Ecto neural progenitor cell (in vitro differentiated cells): ENCODE measurements around the gene GALNT18.

Source experiments
- DNase-seq: peaks from one replicate; pipeline ENCODE4 v3.0.0-alpha.2; 2018; ENCODE audit warnings: low spot score

GALNT18 gene

GRCh38 chr11:11567936-11568650, 53.7 kb downstream of the GALNT18 start:
- DNase-seq, result no peak

- no peak for DNase-seq
Observed at GRCh38 chr11:11565636-11566035, 56.2 kb downstream of the GALNT18 start.

DNA sequence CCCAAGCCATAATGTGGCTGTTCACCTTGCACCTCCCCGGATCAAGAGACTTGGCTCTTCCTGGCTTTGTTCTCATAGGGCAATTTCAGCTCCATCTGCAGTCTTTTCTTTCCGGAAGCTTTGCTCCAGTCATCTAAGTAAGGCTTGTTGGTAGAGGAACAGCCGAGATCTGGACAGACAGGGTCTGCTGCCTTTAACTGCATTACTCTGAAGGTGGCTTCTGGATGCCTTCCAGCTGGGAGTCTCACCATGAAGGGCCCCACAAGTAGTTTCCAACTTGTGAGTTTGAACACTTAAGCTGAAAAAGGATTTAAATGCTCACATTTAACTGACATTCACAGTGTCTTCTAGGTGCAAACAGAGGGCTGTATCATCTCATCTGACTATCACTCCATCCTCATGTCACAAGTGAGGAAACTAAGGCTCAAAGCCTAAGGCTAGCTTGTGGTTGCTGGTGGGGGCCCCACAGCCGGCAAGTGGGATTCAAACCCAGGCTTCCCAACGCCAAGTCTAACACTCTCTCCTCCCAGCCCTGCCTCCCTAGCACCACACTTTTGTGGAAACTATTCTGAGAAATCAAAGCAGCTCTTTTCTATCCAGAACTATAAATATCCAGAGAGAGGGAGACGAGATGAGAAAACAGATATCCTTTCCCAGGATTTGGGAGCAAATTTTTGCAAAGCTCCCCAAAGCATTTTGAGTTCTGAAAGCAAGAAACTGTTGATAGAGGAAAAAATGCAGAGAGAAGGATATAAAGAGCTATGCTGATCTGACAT, 58.4 kb downstream of the GALNT18 start:
- DNase-seq, result no peak

DNA sequence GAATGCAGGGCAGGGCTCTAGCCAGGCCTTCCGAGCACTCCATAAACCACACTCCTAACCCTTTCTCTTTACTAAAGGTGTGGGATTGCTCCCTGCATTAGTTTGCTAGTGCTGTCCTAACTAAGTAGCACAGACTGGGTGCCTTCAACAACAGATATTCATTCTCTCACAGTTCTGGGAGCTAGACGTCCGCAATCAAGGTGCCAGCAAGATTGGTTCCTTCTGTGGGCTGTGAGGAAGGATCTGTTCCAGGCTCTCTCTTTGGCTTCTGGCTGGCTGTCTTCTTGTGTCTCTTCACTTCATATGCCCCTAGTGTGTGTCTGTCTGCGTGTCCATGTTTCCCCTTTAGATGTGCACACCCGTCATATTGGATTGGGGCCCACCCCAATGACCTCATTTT, 59.8 kb downstream of the GALNT18 start:
- no peak for DNase-seq

- DNase-seq, result no peak
Observed at GRCh38 chr11:11558826-11559225, 63.0 kb downstream of the GALNT18 start.

- no peak for DNase-seq
Observed at GRCh38 chr11:11558396-11558795, 63.4 kb downstream of the GALNT18 start.

- no peak for DNase-seq
Observed at GRCh38 chr11:11555208-11555607, 66.6 kb downstream of the GALNT18 start.

DNA sequence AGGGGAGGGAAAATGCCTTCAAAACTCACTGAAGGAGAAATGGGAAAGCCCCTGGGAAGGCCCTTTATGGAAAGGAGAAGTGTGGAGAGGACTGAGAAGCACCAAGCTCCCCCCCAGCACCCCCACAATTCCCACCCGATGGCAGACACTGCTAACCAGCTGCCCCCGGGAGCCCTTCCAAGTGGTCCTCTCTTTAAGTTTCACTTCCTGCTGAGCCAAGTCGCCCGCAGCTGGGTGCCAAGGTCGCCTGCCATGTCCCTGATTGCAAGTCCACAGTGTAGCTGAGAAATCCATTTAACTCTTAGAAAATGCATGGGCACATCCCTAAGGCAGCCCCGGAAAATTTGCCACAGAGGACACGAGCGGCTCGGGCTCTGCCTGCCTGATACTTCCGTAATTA, 68.2 kb downstream of the GALNT18 start:
- no peak for DNase-seq

- DNase-seq, result no peak
Observed at GRCh38 chr11:11552529-11553087, 69.2 kb downstream of the GALNT18 start.

DNA sequence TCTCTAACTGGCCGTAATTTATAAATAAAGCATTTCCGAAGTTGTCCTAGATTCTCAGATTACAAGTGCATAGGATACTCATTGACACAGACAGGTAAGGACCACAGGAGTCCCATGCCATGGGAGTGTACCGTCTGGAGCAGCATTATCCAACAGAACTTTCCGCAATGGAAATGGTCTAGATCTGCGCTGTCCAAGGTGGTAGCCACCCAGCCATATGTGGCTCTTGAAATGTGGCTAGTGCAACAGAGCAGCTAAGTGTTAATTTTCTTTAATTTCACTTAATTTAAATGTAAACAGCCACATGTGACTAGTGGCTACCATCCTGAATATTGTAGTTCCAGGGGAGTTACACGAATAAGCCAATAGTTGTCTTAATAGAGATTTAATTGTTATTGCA, 71.3 kb downstream of the GALNT18 start:
- DNase-seq, result no peak

DNA sequence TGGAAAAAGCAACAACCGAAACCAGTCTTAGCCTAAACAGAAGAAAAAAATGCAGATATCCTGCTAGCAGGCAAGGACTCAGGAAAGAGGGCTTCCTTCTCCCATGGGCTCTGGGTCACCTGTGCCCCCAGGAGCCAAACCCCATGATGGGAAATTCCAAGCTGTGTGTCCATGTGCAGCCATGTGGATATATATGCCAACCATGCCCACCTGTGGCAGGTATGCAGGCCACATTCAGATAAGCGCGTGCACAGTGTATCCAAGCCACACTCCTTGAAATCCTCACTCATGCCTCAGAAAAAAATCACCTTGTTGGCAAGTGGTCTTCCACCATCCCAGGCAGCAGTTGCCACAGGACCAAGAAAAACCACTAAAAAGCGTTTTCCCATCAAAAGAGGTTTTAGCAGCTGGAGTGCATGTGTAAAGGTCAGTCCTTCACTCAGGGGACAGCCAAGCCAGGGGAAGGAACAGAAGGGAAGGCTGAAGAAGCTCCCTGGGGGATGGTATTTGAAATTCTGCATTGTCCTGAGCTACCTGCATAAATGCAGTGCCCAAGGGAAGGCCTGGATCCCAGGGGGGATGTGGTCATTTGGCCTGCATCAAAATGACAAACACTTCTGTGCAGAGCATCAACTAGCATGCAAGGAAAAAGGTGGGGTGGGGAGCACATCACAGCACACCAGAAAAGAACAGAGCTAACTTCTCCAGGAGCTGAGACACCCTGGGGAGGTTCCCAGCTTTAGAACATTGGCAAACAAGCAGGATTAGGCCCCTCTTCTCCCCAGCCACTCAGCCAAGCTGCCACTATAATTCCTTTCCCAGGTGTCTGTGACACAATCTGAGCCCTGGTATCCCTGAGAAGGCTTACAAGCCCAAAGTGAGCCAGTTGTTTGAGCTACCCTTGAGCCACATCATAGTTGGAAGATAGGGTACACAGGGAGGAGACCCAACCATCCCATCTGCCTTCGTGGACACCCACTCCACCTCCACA, 76.2 kb downstream of the GALNT18 start:
- DNase-seq, result no peak

DNA sequence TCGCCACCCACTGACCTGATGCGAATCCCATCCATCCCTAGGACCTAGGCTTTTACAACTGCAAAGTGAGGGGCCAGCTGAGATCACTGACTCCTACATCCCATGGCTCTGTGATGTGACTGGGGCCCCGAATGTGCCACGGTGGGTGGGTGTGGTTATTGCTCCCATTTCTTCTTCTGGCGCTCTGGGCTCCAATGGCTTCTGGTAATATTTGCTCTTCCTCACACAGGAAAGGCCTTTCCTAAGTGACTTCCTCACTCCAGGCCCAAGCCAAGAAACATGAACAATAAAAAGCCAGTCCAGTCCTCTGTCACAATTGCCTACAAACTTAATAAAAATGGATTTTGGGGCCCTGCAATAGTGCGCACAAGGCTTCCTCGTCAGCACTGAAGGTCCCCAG, 78.1 kb downstream of the GALNT18 start:
- DNase-seq, result no peak

DNA sequence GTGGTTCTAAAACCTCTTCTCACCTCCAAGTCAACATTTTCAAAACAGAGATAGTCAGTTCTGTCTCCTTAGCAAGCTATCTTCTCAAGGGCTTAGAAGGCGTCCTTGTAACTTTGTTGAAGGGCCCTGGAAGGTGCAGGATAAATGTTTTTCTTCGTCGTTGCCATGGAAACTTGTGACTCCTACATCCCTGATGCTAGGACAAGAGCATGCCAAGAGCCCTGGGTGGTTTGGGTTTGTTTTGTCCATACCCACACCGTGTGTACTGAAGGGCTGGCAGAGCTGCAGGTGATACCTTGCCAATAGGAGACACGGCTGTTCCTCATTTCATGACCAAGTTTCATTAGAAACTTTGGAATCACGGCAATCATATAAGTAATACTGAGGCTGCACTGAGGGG, 81.6 kb downstream of the GALNT18 start:
- no peak for DNase-seq

DNA sequence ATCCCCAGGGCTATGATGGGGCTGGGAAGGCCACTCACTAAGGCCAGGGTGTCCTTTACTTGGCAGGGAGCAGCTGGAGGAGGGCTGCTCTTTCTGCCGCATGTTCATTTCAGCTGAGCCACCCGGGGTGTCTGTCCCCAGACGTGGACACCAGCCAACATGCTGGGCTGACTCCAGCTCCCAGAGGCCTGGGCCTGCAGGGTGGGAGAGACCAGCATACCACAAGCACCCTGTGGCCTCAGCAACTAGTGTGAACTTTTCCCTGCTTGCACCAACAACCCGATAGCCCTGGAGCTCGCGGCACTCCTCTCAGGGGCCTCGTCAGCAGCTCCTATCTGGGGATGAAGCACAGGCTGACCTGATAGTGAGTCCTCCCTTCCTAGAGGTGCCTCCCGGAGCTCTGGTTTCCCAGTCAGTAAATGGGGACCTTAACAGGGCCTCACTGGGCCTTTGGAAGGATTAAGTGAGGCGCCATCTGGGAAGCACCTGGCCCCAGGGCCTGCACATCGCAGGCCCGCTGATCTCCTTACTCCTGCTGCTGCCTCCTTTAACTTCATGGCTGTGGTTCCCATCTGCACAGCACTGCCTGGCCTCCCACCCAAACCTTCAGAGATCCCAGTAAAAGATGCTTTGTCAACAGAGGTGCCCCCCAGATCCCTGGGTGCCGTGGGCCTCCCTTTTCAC, 83.4 kb downstream of the GALNT18 start:
- no peak for DNase-seq

DNA sequence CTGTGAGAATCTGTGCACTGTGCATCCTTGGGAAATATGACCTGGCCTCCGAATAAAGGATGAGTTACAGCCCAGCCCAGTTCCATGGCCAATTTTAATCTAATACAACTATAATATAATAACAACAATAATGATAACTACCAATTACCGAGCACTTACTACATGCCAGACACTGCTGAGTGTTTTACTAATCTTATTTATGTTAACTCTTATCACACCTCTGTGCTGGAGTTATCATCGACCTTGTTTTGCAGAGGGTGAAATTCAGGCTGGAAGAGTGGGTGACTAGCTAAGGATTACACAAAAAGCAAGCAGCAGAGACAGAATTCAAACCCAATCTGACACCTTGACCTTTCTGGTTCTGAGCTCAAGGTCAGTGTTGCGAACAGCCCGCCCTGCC, 83.9 kb downstream of the GALNT18 start:
- DNase-seq, result no peak

DNA sequence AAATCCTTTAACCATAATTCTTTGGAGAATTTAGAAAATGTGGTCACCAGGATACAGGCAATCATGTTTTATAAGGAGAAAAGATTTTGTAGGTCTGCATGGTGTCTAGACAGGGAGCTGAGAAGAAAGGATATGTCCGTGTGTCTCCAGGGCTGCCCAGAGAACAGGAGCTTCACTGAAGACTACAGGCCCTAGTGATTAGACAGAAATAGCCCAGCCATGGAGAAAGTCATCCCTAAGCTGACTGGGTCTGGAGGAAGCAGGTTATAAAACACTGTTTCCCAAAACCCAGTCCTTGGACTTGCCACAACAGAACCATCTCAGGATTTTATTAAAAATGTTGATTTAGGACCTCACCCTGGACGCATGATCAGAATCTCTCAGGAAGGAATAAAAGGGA, 84.4 kb downstream of the GALNT18 start:
- no peak for DNase-seq

GRCh38 chr11:11536650-11537049, 85.2 kb downstream of the GALNT18 start:
- no peak for DNase-seq

- DNase-seq, result no peak
Observed at GRCh38 chr11:11535611-11536010, 86.2 kb downstream of the GALNT18 start.

DNA sequence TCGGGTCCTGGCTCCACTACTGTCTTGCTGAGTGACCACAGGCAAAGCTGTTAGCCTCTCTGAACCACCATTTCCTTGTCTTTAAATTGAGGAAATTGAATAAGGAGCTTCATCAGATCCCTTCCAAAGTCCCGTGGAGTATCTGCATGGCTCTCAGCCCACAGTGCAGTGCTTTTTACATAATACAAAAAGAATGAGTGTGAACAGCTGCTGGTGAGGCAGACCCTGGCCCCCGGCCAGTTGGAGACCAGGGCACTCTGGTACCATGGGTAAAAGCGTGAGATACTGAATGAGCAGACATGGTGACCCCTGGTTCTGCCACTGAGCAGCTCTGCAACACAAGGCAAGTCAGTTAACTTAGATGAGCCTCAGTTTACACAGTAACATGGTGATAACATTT, 86.8 kb downstream of the GALNT18 start:
- no peak for DNase-seq

DNA sequence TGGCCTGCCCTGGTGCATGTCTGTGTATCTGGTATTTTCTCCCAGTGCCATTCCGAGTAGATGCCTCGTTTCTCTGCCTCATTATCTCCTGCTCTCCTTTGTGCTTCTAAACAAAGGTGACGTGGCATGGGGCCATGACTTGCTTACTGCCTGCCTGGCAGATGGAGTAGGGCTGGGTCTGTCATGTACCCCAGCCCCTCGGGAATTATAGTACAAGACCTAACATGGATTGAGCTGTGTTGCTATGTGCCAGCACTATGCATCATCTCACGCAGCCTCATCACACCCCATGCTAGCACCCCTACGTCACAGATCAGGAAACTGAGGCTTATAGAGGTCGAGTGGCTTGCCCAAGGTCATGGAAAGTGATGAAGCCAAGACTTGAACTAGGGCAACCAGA, 88.1 kb downstream of the GALNT18 start:
- no peak for DNase-seq

- no peak for DNase-seq
Observed at GRCh38 chr11:11533057-11533456, 88.7 kb downstream of the GALNT18 start.

- no peak for DNase-seq
Observed at GRCh38 chr11:11532574-11532973, 89.2 kb downstream of the GALNT18 start.
